Posterior vena cava (tissue), 2 donors: ENCODE data around the gene ARID3B. TPM values are rescaled to one million over a fixed set of nuclear protein-coding genes. Genes with fewer than 3 reads are reported as not detected.
"Not testable (repeated sequence)": the region's sequence is repeated elsewhere in the genome, so short reads cannot be mapped to it uniquely, and the experiment has no call there.

ENCODE experiments used
- DNase-seq: peaks from one replicate; pipeline ENCODE4 v3.0.0-alpha.2; 2020; ENCODE audit warnings: low spot score
- intact Hi-C, 2 donors: fragments of 100-400 bp; cut with DNase I; formaldehyde crosslinking; loops; one replicate each; pipeline versions ENCODE4 v1.14.1 to v1.14.2; 2022 to 2023
- total RNA-seq, 2 donors: library from RNA; stranded (reverse); fragmentation: NEBNext Ultra II Directional; extraction: Animal tissue kit (Norgen Biotek cat#: 25700); gene quantifications; one replicate each; pipeline ENCODE4 v1.2.1, GENCODE V29; 2021
- donor health status: DM: yes; HTN: yes; CAD: no.
- donor health status: DM: yes; HTN: yes; CAD: no.

Gene ARID3B
- total RNA-seq, 2 donors from 2014 or later = 4.2 to 4.9 TPM

DNA sequence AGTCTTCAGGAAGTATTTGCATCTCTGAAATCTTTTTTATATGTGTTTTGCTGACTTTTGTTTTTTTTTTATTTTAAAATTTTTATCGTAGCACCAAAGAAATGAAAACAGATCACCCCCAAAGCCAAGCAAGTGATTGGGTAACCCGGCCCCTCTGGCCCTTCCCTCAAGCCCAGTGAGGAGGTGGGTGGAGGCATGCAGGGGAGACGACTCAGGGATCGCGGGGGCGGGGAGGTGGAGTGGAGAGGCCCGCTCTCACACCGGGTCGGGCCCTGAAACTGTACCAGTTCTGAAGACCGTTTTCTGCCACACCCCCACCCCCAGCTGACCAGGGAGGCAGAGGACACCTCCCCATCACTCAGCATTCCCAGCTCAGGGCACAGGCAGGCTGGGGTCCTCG is 55.7 kb downstream of the ARID3B start:
- DNase-seq, intact Hi-C loops: not testable (repeated sequence)

GRCh38 chr15:74597146-74597705 is 56.2 kb downstream of the ARID3B start:
- intact Hi-C loops, DNase-seq: not testable (repeated sequence)

- peak; percentile 97 for DNase-seq
- intact Hi-C loops = no loop called here
These were observed 57.3 kb downstream of the ARID3B start for GRCh38 chr15:74598126-74598842.

DNA sequence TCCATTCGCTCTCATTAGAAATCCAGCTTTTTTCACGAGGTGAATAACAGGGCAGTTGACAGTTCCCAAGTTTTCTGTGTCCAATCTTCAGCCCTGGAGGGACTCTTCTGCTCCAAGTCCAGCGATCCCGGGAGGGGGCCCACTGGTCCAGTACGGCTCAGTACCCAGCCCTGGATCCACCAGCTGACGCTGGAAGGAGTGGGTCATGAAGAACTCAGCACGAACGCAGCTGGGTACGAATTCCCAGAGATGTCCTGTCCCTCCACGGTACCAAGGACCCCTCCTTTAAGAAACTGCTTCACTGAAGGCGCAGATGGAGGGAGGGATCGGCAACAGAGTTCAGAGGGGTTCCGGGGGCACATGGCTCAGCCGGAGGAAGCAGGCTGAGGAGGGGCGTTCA is 58.1 kb downstream of the ARID3B start:
- no peak for DNase-seq
- intact Hi-C loops = no loop called here

GRCh38 chr15:74603026-74603788 is 62.2 kb downstream of the ARID3B start:
- DNase-seq = no peak
- intact Hi-C loops = no loop called here

- intact Hi-C loops = no loop called here
- no peak for DNase-seq
These were observed 63.0 kb downstream of the ARID3B start for GRCh38 chr15:74603789-74604705.

DNA sequence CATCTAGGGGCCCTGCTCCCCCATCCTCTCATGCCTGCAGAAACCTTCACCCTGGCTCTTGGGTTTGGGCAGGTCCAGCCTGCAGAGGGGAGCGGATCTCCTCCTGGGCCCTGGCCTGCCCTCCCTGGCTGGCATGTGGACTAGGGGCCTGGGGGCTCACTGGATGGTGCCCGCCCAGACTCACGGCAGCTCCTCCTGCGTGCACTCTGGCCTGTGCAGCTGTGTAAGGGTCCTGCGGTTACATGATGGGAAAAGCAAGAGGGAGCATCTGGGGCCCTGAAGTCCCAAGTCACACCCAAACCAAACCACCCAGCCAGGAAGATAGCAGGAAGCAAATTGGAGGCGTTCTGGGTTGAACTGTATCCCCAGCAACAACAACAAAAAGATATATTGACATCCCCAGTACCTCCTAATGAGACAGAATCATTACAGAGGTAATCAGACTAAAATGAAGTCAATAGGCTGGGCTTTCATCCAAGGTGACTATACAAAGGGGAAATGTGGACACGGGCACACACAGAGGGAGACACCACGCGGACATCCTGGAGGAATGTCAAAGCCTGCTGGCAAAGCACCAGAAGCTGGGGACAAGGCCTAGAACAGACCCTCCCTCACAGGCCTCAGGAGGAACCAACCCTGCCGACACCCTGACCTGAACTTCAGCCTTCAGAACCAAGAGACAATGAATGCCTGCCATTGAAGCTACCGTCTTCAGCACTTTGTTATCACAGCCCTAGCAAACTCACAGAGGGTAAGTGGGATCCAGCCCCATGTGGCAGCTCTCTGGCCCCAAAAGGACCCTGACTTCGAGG is 64.2 kb downstream of the ARID3B start:
- intact Hi-C loops = loop anchor here in 1 of 2 donors (5.0 kb wide), 1 partner anchor 668 kb away; no protein-coding TSS in a partner anchor
- no peak for DNase-seq

GRCh38 chr15:74605795-74606150 is 64.8 kb downstream of the ARID3B start:
- DNase-seq = no peak
- intact Hi-C loops = loop anchor here in 1 of 2 donors (5.0 kb wide), 1 partner anchor 668 kb away; no protein-coding TSS in a partner anchor

- DNase-seq = no peak
- intact Hi-C loops = loop anchor here in 1 of 2 donors (5.0 kb wide), 1 partner anchor 671 kb away; no protein-coding TSS in a partner anchor
These were observed 67.8 kb downstream of the ARID3B start for GRCh38 chr15:74608786-74609185.

GRCh38 chr15:74609938-74610301 is 68.9 kb downstream of the ARID3B start:
- intact Hi-C loops = loop anchor here in 1 of 2 donors (5.0 to 10.0 kb wide), 2 partner anchors 65 to 673 kb away; partner anchors contain the start of gene ARID3B
- DNase-seq = no peak

- DNase-seq = no peak
- intact Hi-C loops = loop anchor here in 1 of 2 donors (10.0 kb wide), 1 partner anchor 66 kb away; the partner anchor contains the start of gene ARID3B
These were observed 69.4 kb downstream of the ARID3B start for GRCh38 chr15:74610302-74610951.

- intact Hi-C loops = loop anchor here in 1 of 2 donors (10.0 kb wide), 1 partner anchor 67 kb away; the partner anchor contains the start of gene ARID3B
- DNase-seq = no peak
These were observed 70.3 kb downstream of the ARID3B start for GRCh38 chr15:74611341-74611740.

GRCh38 chr15:74611834-74612233 is 70.8 kb downstream of the ARID3B start:
- intact Hi-C loops = loop anchor here in 1 of 2 donors (10.0 kb wide), 1 partner anchor 67 kb away; the partner anchor contains the start of gene ARID3B
- DNase-seq = no peak

- intact Hi-C loops = loop anchor here in 1 of 2 donors (10.0 kb wide), 1 partner anchor 68 kb away; the partner anchor contains the start of gene ARID3B
- no peak for DNase-seq
These were observed 71.7 kb downstream of the ARID3B start for GRCh38 chr15:74612677-74613076.

GRCh38 chr15:74613089-74613952 is 72.3 kb downstream of the ARID3B start:
- no peak for DNase-seq
- intact Hi-C loops = loop anchor here in 1 of 2 donors (10.0 kb wide), 1 partner anchor 69 kb away; the partner anchor contains the start of gene ARID3B

- DNase-seq = no peak
- intact Hi-C loops = loop anchor here in 1 of 2 donors (10.0 kb wide), 1 partner anchor 69 kb away; the partner anchor contains the start of gene ARID3B
These were observed 73.1 kb downstream of the ARID3B start for GRCh38 chr15:74613953-74614743.
